CD14-positive monocyte (primary cell): ENCODE results near the gene TDRD5. TPM values are rescaled to one million over a fixed set of nuclear protein-coding genes. Genes with fewer than 3 reads are reported as not detected.

Source experiments
- DNase-seq, 3 donors: peaks; one replicate each; pipeline ENCODE4 v3.0.0-alpha.2; 2011 to 2022
- H2AFZ ChIP-seq: 2 replicates; pipeline ENCODE4 v1.6.0; 2012; ENCODE audit warnings: mild to moderate bottlenecking, low read depth, low read length, inconsistent platforms; ENCODE audit not compliant: insufficient read depth, poor library complexity, severe bottlenecking
- H3K27ac ChIP-seq, 2 donors: 1 replicate in 1 of 2; 2 replicates in 1 of 2; pipeline ENCODE4 v1.5.1; 2012 to 2013; ENCODE audit warnings: low read length in 2 of 2, control low read depth in 1 of 2, inconsistent platforms in 1 of 2, low read depth in 1 of 2, mild to moderate bottlenecking in 1 of 2
- H3K27me3 ChIP-seq, 2 donors: one replicate each; pipeline versions ENCODE4 v1.6.0 to v1.6.1; 2011 to 2013; ENCODE audit warnings: low read length in 2 of 2; ENCODE audit not compliant: control insufficient read depth in 2 of 2, insufficient read depth in 2 of 2
- H3K36me3 ChIP-seq, 2 donors: replicated peaks in 1 of 2; 1 replicate in 1 of 2; 2 replicates in 1 of 2; pipeline versions ENCODE4 v1.5.1 to v1.6.1; 2012 to 2013; ENCODE audit warnings: low read length in 2 of 2, control low read depth in 1 of 2, inconsistent platforms in 1 of 2, mild to moderate bottlenecking in 1 of 2; ENCODE audit not compliant: insufficient read depth in 2 of 2, control insufficient read depth in 1 of 2
- H3K4me1 ChIP-seq, 2 donors: 1 replicate in 1 of 2; 2 replicates in 1 of 2; pipeline versions ENCODE4 v1.5.1 to v1.6.1; 2012 to 2013; ENCODE audit warnings: low read length in 2 of 2, control low read depth in 1 of 2, inconsistent platforms in 1 of 2, mild to moderate bottlenecking in 1 of 2, moderate library complexity in 1 of 2; ENCODE audit not compliant: insufficient read depth in 2 of 2, control insufficient read depth in 1 of 2
- H3K4me2 ChIP-seq: replicated peaks from 2 replicates; pipeline ENCODE3; 2012; ENCODE audit warnings: low read length, moderate library complexity, mild to moderate bottlenecking; ENCODE audit not compliant: poor library complexity, severe bottlenecking; ENCODE audit errors: extremely low read depth
- H3K4me3 ChIP-seq, 3 experiments: fragments of 200-600 bp in 1 of 3; sonication (generic) in 1 of 3; replicated peaks in 1 of 3; 1 replicate in 2 of 3; 2 replicates in 1 of 3; pipeline ENCODE4 v1.5.1; 2011 to 2013; ENCODE audit warnings: low read length in 3 of 3, mild to moderate bottlenecking in 3 of 3, control low read depth in 2 of 3, low read depth in 2 of 3, inconsistent platforms in 1 of 3, moderate library complexity in 1 of 3
- H3K79me2 ChIP-seq: 2 replicates; pipeline ENCODE4 v1.6.0; 2012; ENCODE audit warnings: mild to moderate bottlenecking, control low read depth, inconsistent platforms, low read length, moderate library complexity; ENCODE audit not compliant: insufficient read depth
- H3K9ac ChIP-seq: 2 replicates; pipeline ENCODE4 v1.6.0; 2017; ENCODE audit warnings: low read length, mild to moderate bottlenecking; ENCODE audit not compliant: insufficient read depth, poor library complexity, severe bottlenecking
- H3K9me3 ChIP-seq, 2 donors: replicated peaks in 1 of 2; 1 replicate in 1 of 2; 2 replicates in 1 of 2; pipeline versions ENCODE4 v1.5.1 to v1.6.1; 2012 to 2013; ENCODE audit warnings: low read length in 2 of 2, control low read depth in 1 of 2; ENCODE audit not compliant: control insufficient read depth in 1 of 2, insufficient read depth in 1 of 2
- H4K20me1 ChIP-seq: 2 replicates; pipeline ENCODE4 v1.6.0; 2012; ENCODE audit warnings: mild to moderate bottlenecking, low read length, control low read depth, moderate library complexity; ENCODE audit not compliant: insufficient read depth
- H3K27ac Mint-ChIP-seq, 7 donors: one replicate each; pipeline ENCODE4 v1.8.0; 2020; ENCODE audit warnings: mild to moderate bottlenecking in 7 of 7, mixed read lengths in 7 of 7, moderate library complexity in 6 of 7, inconsistent platforms in 2 of 7
- H3K27me3 Mint-ChIP-seq, 3 donors: one replicate each; pipeline ENCODE4 v1.8.0; 2021 to 2022; ENCODE audit warnings: low read depth in 3 of 3, mild to moderate bottlenecking in 3 of 3, mixed read lengths in 3 of 3, moderate library complexity in 3 of 3, inconsistent platforms in 1 of 3
- H3K36me3 Mint-ChIP-seq, 2 donors: one replicate each; pipeline ENCODE4 v1.8.0; 2020; ENCODE audit warnings: mixed read lengths in 2 of 2, inconsistent platforms in 1 of 2, mild to moderate bottlenecking in 1 of 2
- H3K4me1 Mint-ChIP-seq: one replicate; pipeline ENCODE4 v1.8.0; 2020; ENCODE audit warnings: mild to moderate bottlenecking, mixed read lengths
- H3K4me3 Mint-ChIP-seq, 2 donors: one replicate each; pipeline ENCODE4 v1.8.0; 2020; ENCODE audit warnings: mild to moderate bottlenecking in 2 of 2, mixed read lengths in 2 of 2, moderate library complexity in 1 of 2
- H3K9me3 Mint-ChIP-seq, 7 donors: one replicate each; pipeline ENCODE4 v1.8.0; 2020 to 2022; ENCODE audit warnings: mixed read lengths in 7 of 7, mild to moderate bottlenecking in 6 of 7, moderate library complexity in 6 of 7, inconsistent platforms in 2 of 7
- CTCF ChIP-seq: fragments of 200-600 bp; IDR thresholded peaks from one replicate; pipeline ENCODE4 v1.8.0; 2022; ENCODE audit warnings: antibody characterized with exemption, mild to moderate bottlenecking
- WGBS: methylation state at CpG from one replicate; pipeline ENCODE4 v1.1.5; 2013; ENCODE audit warnings: missing lambda C conversion rate; ENCODE audit not compliant: insufficient coverage; 5-methylcytosine and 5-hydroxymethylcytosine counted together
- intact Hi-C, 2 donors: fragments of 100-400 bp; cut with micrococcal nuclease; formaldehyde crosslinking; loops; one replicate each; pipeline versions ENCODE4 v1.15.0 to v1.15.1; 2023
- polyA plus RNA-seq, 3 donors: library from polyadenylated mRNA; depleted of rRNA in 1 of 3; unstranded in 2 of 3; stranded (reverse) in 1 of 3; fragments of 300-500 nt in 2 of 3; fragments of >200 nt in 1 of 3; fragmentation: Illumina TruSeq in 2 of 3; gene quantifications; 1 replicate in 2 of 3; 2 replicates in 1 of 3; pipeline ENCODE4 v1.2.3, GENCODE V29; 2012 to 2021

Gene TDRD5
- polyA plus RNA-seq, 3 donors, result not detected

- intact Hi-C loops, result no loop called here
- Histone ChIP-seq H3K27me3 (no peaks in the 10 kb centered on the region), H4K20me1 (no peaks in the 10 kb centered on the region), H3K4me1 (no peaks in the 10 kb centered on the region), H3K4me3 (no peak overlapping the region), H3K36me3 (no peaks in the 10 kb centered on the region), H3K9me3 (peaks cover 5 to 10% of the 10 kb centered on the region in 2 donors), H2AFZ (no peak overlapping the region), H3K79me2 (no peaks in the 10 kb centered on the region), H3K27ac (no peak overlapping the region), H3K9ac (no peak overlapping the region), H3K4me2 (no peak overlapping the region)
- no peaks in the 10 kb centered on the region for H3K4me1 Mint-ChIP-seq
- H3K9me3 Mint-ChIP-seq, result peaks cover under 1 to 8% (median 5%) of the 10 kb centered on the region in 7 donors
- TF ChIP-seq CTCF, result no peak
- no peak overlapping the region for H3K4me3 Mint-ChIP-seq
- H3K36me3 Mint-ChIP-seq, result no peaks in the 10 kb centered on the region
- peaks cover 0 to 5% (median 2%) of the 10 kb centered on the region in 3 donors for H3K27me3 Mint-ChIP-seq
- no peak overlapping the region for H3K27ac Mint-ChIP-seq
- no peak for DNase-seq
- 91% methylated on average over 3 of the region's 3 CpGs for WGBS
These were observed 46.3 kb upstream of the TDRD5 start for GRCh38 chr1:179545321-179545720.

- Histone ChIP-seq H3K4me1 (no peaks in the 10 kb centered on the region), H4K20me1 (no peaks in the 10 kb centered on the region), H3K4me2 (no peak overlapping the region), H3K27ac (no peak overlapping the region), H3K9ac (no peak overlapping the region), H3K9me3 (no peaks in the 10 kb centered on the region), H2AFZ (no peak overlapping the region), H3K4me3 (no peak overlapping the region), H3K79me2 (no peaks in the 10 kb centered on the region), H3K36me3 (no peaks in the 10 kb centered on the region), H3K27me3 (no peaks in the 10 kb centered on the region)
- no peaks in the 10 kb centered on the region for H3K36me3 Mint-ChIP-seq
- 88% methylated on average over 2 of the region's 2 CpGs for WGBS
- intact Hi-C loops, result no loop called here
- peaks cover 0 to 3% (median 0%) of the 10 kb centered on the region in 7 donors for H3K9me3 Mint-ChIP-seq
- H3K4me1 Mint-ChIP-seq, result no peaks in the 10 kb centered on the region
- no peak overlapping the region for H3K27ac Mint-ChIP-seq
- no peak for TF ChIP-seq CTCF
- peaks cover 2 to 6% (median 3%) of the 10 kb centered on the region in 3 donors for H3K27me3 Mint-ChIP-seq
- H3K4me3 Mint-ChIP-seq, result no peak overlapping the region
- DNase-seq, result no peak
These were observed 44.6 kb upstream of the TDRD5 start for GRCh38 chr1:179547021-179547535.
